Measurements from ENCODE around the gene ANKS3. TPM values are rescaled to one million over a fixed set of nuclear protein-coding genes. Genes with fewer than 3 reads are reported as not detected.

Gene ANKS3
- total RNA-seq, 1 experiment from 2014 or later: 22.6 TPM

DNA sequence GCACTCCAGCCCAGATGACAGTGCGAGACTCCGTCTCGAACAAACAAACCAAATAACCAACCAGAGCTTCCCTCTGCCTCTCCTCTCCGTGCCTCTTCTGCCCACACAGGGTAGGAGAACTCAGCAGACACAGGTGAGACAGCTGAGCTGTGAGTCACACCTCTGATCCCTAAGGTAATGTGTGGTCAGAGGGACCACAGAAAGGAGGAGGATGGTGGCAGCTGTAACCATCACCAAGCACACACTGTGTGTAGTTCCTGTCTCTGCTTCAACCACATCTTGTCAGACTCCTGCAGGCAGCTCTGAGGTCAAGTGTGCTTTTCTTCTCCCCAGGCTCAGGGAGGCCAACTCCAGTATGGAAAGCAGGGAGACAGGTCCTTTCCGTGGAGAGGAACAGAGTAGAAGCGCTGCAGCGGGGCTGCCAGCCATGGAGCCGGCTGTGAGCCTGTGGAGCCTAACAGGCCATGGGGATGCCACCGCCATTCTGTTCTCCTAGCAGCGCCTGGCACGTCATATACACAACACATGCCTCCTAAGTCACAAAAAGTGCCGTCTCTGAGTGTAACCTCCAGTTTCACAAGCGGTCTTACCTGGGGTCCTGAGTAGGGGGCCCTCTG is 33.6 kb downstream of the ANKS3 start:
- TF ChIP-seq, protein P1, sequence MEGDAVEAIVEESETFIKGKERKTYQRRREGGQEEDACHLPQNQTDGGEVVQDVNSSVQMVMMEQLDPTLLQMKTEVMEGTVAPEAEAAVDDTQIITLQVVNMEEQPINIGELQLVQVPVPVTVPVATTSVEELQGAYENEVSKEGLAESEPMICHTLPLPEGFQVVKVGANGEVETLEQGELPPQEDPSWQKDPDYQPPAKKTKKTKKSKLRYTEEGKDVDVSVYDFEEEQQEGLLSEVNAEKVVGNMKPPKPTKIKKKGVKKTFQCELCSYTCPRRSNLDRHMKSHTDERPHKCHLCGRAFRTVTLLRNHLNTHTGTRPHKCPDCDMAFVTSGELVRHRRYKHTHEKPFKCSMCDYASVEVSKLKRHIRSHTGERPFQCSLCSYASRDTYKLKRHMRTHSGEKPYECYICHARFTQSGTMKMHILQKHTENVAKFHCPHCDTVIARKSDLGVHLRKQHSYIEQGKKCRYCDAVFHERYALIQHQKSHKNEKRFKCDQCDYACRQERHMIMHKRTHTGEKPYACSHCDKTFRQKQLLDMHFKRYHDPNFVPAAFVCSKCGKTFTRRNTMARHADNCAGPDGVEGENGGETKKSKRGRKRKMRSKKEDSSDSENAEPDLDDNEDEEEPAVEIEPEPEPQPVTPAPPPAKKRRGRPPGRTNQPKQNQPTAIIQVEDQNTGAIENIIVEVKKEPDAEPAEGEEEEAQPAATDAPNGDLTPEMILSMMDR (conservative IDR thresholded peaks at IDR 0.05; ENCODE audit: low read depth, low read length): no peak
- TF ChIP-seq EZH2phosphoT487 (IDR thresholded peaks at IDR 0.05; ENCODE audit: borderline replicate concordance, low read length): no peak
- POLR2A ChIA-PET (ENCODE audit: unreplicated experiment): no interaction called here
- Histone ChIP-seq H3K4me2 (ENCODE audit: low read length) (no peak overlapping the region), H4K20me1 (ENCODE audit: low read length) (no peaks in the 10 kb centered on the region), H3K36me3 (ENCODE audit: low read depth, low read length) (no peaks in the 10 kb centered on the region; the same call in 1 of the 2 replicates), H2AFZ (ENCODE audit: low read length) (no peak overlapping the region), H3K27me3 (ENCODE audit: low read length) (no peaks in the 10 kb centered on the region), H3K9ac (ENCODE audit: low read length) (no peak overlapping the region), H3K4me3 (ENCODE audit: low read length) (no peak overlapping the region), H3K27ac (ENCODE audit: low read length) (no peak overlapping the region), H3F3A (ENCODE audit: low read length, unreplicated experiment) (no peaks in the 10 kb centered on the region), H3K9me3 (ENCODE audit: low read length) (no peaks in the 10 kb centered on the region), H3K4me1 (ENCODE audit: insufficient read depth, low read length) (no peaks in the 10 kb centered on the region), H3K9me2 (replicated peaks; ENCODE audit: low read length) (no peaks in the 10 kb centered on the region), H3K79me2 (ENCODE audit: low read length) (no peaks in the 10 kb centered on the region)
- DNase-seq: no peak
- ATAC-seq: peak; percentile 39; the same call in 1 of the 2 replicates
- intact Hi-C loops (cut with micrococcal nuclease): no loop called here
- BruUV-seq (replicated peaks): no TSS peak
- CTCF ChIA-PET: no interaction called here

DNA sequence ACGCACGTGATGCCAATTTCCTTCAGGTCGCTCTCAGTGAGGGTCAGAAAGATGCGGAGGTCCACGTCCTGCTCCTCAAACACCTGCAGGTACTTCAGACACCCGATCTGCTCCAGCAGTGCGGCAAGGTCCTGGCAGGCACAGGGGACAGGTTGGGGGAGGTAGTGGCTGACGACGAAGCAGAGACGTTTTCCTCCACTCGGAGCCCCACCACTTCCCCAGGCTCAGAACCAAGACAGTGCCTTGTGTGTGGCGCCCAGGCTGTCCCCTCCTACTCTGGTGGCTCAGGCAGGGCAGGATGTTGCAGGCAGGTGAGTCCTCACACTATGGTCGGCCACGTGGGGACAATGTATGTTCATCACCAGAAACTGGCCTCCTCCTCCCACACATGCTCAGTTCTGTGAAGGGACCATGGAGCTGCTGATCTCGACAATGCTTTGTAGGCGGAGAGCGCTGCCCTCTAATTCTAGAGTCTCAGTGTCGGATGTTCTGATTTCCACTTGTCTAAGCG is 35.0 kb downstream of the ANKS3 start:
- no peak for DNase-seq
- Histone ChIP-seq H3K27ac (ENCODE audit: low read length) (no peak overlapping the region), H3K4me3 (ENCODE audit: low read length) (no peak overlapping the region), H3F3A (ENCODE audit: low read length, unreplicated experiment) (no peaks in the 10 kb centered on the region), H2AFZ (ENCODE audit: low read length) (no peak overlapping the region), H3K9ac (ENCODE audit: low read length) (no peak overlapping the region), H4K20me1 (ENCODE audit: low read length) (no peaks in the 10 kb centered on the region), H3K4me2 (ENCODE audit: low read length) (no peak overlapping the region), H3K4me1 (ENCODE audit: insufficient read depth, low read length) (no peaks in the 10 kb centered on the region), H3K9me3 (ENCODE audit: low read length) (no peaks in the 10 kb centered on the region), H3K36me3 (ENCODE audit: low read depth, low read length) (no peaks in the 10 kb centered on the region; the same call in 1 of the 2 replicates), H3K79me2 (ENCODE audit: low read length) (no peaks in the 10 kb centered on the region), H3K27me3 (ENCODE audit: low read length) (no peaks in the 10 kb centered on the region), H3K9me2 (replicated peaks; ENCODE audit: low read length) (no peaks in the 10 kb centered on the region)
- ATAC-seq: no peak
- ChIA-PET CTCF (no interaction called here), POLR2A (ENCODE audit: unreplicated experiment) (no interaction called here)
- intact Hi-C loops (cut with micrococcal nuclease): no loop called here
- TF ChIP-seq EZH2 (IDR thresholded peaks at IDR 0.05; ENCODE audit: low read length, unreplicated experiment) (no peak), EZH2phosphoT487 (IDR thresholded peaks at IDR 0.05; ENCODE audit: borderline replicate concordance, low read length) (no peak)
- TF ChIP-seq, protein P1 (conservative IDR thresholded peaks at IDR 0.05; ENCODE audit: low read depth, low read length): no peak
- no TSS peak for BruUV-seq (replicated peaks)

DNA sequence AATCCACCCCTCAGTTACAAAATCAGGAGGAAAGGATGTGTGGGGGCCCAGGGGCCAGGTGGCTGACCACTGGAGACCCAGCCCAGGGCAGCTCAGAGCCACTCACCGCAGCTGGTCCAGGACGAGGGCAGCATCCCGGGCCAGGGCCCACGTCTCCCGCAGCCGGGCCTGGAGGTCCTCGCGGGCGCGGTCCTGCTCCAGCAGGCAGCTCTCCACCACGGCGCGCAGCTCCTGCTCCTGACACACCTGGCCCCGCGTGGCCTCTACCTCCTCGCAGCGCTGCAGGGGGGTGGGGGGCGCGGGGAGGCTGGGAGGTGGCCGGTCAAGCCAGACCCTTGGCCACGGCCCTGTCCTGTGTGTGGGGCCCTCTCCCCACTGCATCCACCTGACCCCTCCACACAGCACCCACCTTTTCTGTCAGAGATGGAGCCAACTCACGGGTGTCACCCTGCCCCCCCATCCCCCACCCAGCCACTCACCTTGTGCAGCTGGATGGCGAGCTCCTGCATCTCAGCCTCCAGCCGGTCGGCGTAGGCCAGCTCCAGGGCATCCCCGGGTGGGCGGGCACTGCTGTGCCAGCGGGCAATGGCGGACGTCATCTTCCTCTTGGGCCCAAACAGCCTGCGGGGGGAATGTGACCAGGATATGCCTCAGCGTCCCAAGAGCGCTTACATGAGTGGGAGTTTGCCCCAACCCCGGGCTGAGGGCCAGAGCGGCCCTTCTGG is 35.6 kb downstream of the ANKS3 start:
- H4K20me1 ChIP-seq (ENCODE audit: low read length): no peaks in the 10 kb centered on the region
- no TSS peak for BruUV-seq (replicated peaks)
- DNase-seq (no peak), ATAC-seq (no peak)
- no peak overlapping the region for H3K9ac ChIP-seq (ENCODE audit: low read length)
- H3K4me2 ChIP-seq (ENCODE audit: low read length): no peak overlapping the region
- no peak overlapping the region for H3K4me3 ChIP-seq (ENCODE audit: low read length)
- no peaks in the 10 kb centered on the region for H3K27me3 ChIP-seq (ENCODE audit: low read length)
- intact Hi-C loops (cut with micrococcal nuclease): no loop called here
- H2AFZ ChIP-seq (ENCODE audit: low read length): no peak overlapping the region
- H3K4me1 ChIP-seq (ENCODE audit: insufficient read depth, low read length): no peaks in the 10 kb centered on the region
- H3K36me3 ChIP-seq (ENCODE audit: low read depth, low read length): no peaks in the 10 kb centered on the region; the same call in 1 of the 2 replicates
- H3F3A ChIP-seq (ENCODE audit: low read length, unreplicated experiment): no peaks in the 10 kb centered on the region
- H3K9me2 ChIP-seq (replicated peaks; ENCODE audit: low read length): no peaks in the 10 kb centered on the region
- ChIA-PET POLR2A (ENCODE audit: unreplicated experiment) (no interaction called here), CTCF (no interaction called here)
- H3K27ac ChIP-seq (ENCODE audit: low read length): no peak overlapping the region
- no peaks in the 10 kb centered on the region for H3K9me3 ChIP-seq (ENCODE audit: low read length)
- 0 out of 2 replicates have a peak, but pooled peaks cover 3% of the 10 kb centered on the region for H3K79me2 ChIP-seq (ENCODE audit: low read length)
- no peak for TF ChIP-seq EZH2 (IDR thresholded peaks at IDR 0.05; ENCODE audit: low read length, unreplicated experiment)
- TF ChIP-seq, protein P1 (conservative IDR thresholded peaks at IDR 0.05; ENCODE audit: low read depth, low read length): no peak
- no peak for TF ChIP-seq EZH2phosphoT487 (IDR thresholded peaks at IDR 0.05; ENCODE audit: borderline replicate concordance, low read length)

All from PC-3 (cell line).